SK-N-SH (cell line): Measurements from ENCODE around the gene OR51V1. TPM values are rescaled to one million over a fixed set of nuclear protein-coding genes. Genes with fewer than 3 reads are reported as not detected.

Experiments used
- CTCF ChIA-PET: fragments of 300-600, 350-600 bp; formaldehyde crosslinking; extraction: SDS; loops from one replicate; lab custom pipeline; 2021; lab: Yijun Ruan, JAX
- POLR2A ChIA-PET: fragments of 350-600 bp; sonication (Branson Sonifier 250); formaldehyde crosslinking; extraction: SDS; loops from one replicate; lab custom pipeline; 2020; ENCODE audit warnings: antibody characterized with exemption, inconsistent platforms; lab: Yijun Ruan, JAX
- DNase-seq: peaks from one replicate; pipeline ENCODE4 v3.0.0; 2012
- H2AFZ ChIP-seq: fragments of 200-600 bp; sonication (generic); 2 replicates; pipeline ENCODE4 v1.8.1; 2016; ENCODE audit warnings: antibody characterized with exemption, mild to moderate bottlenecking, low read depth
- H3F3A ChIP-seq: fragments of 200-600 bp; sonication (generic); replicated peaks from 2 replicates; pipeline ENCODE3; 2016; ENCODE audit warnings: antibody characterized with exemption, mild to moderate bottlenecking; ENCODE audit not compliant: insufficient read depth
- H3K27ac ChIP-seq, 2 experiments: fragments of 200-500 bp in 1 of 2; fragments of 200-600 bp in 1 of 2; sonication (Bioruptor generic) in 1 of 2; sonication (generic), shearing (Covaris generic) in 1 of 2; 2 replicates each; pipeline versions ENCODE4 v1.5.1 to v1.6.1; 2014 to 2016; ENCODE audit warnings: low read depth in 2 of 2, inconsistent platforms in 1 of 2, low read length in 1 of 2, mild to moderate bottlenecking in 1 of 2, mixed read lengths in 1 of 2
- H3K27me3 ChIP-seq: fragments of 200-600 bp; sonication (generic), shearing (Covaris generic); 2 replicates; pipeline ENCODE4 v1.6.1; 2016; ENCODE audit warnings: mixed run types; ENCODE audit not compliant: insufficient read depth
- H3K36me3 ChIP-seq, 2 experiments: fragments of 200-500 bp in 1 of 2; fragments of 200-600 bp in 1 of 2; sonication (Bioruptor generic) in 1 of 2; sonication (generic) in 1 of 2; replicated peaks in 1 of 2; 2 replicates each; pipeline versions ENCODE3 to v1.5.1; 2014 to 2016; ENCODE audit warnings: low read length in 1 of 2, mild to moderate bottlenecking in 1 of 2; ENCODE audit not compliant: insufficient read depth in 2 of 2, control insufficient read depth in 1 of 2
- H3K4me1 ChIP-seq, 2 experiments: fragments of 200-500 bp in 1 of 2; fragments of 200-600 bp in 1 of 2; sonication (Bioruptor generic) in 1 of 2; sonication (generic), shearing (Covaris generic) in 1 of 2; 2 replicates each; pipeline versions ENCODE4 v1.5.1 to v1.6.1; 2014 to 2016; ENCODE audit warnings: low read depth in 1 of 2, low read length in 1 of 2, mixed run types in 1 of 2; ENCODE audit not compliant: insufficient read depth in 2 of 2, control insufficient read depth in 1 of 2
- H3K4me2 ChIP-seq: fragments of 200-600 bp; sonication (generic), shearing (Covaris generic); 2 replicates; pipeline ENCODE4 v1.6.1; 2017; ENCODE audit warnings: mixed run types
- H3K4me3 ChIP-seq, 2 experiments: fragments of 200-500 bp in 1 of 2; fragments of 200-600 bp in 1 of 2; sonication (Bioruptor generic) in 1 of 2; sonication (generic), shearing (Covaris generic) in 1 of 2; 2 replicates each; pipeline versions ENCODE4 v1.5.1 to v1.8.1; 2014 to 2016; ENCODE audit warnings: low read depth in 2 of 2, inconsistent platforms in 1 of 2, low read length in 1 of 2, mild to moderate bottlenecking in 1 of 2, mixed read lengths in 1 of 2, moderate library complexity in 1 of 2
- H3K79me2 ChIP-seq: fragments of 200-600 bp; sonication (generic); 2 replicates; pipeline ENCODE4 v1.8.1; 2017; ENCODE audit warnings: mild to moderate bottlenecking; ENCODE audit not compliant: insufficient read depth
- H3K9ac ChIP-seq: fragments of 200-600 bp; sonication (generic); 2 replicates; pipeline ENCODE4 v1.6.1; 2017; ENCODE audit warnings: mixed run types
- H3K9me2 ChIP-seq: fragments of 200-600 bp; sonication (generic); 2 replicates; pipeline ENCODE4 v1.6.1; 2017; ENCODE audit warnings: mixed run types
- H3K9me3 ChIP-seq: fragments of 200-600 bp; sonication (generic); 2 replicates; pipeline ENCODE4 v1.6.1; 2017; ENCODE audit warnings: mixed run types, mild to moderate bottlenecking, moderate library complexity
- H4K20me1 ChIP-seq: fragments of 200-600 bp; sonication (generic); 2 replicates; pipeline ENCODE4 v1.6.1; 2017; ENCODE audit warnings: mild to moderate bottlenecking, mixed run types; ENCODE audit not compliant: insufficient read depth
- CHD2 ChIP-seq: fragments of 150-350 bp; IDR thresholded peaks from 2 replicates; pipeline ENCODE4 v1.6.1; 2018; ENCODE audit warnings: low read length; ENCODE audit not compliant: partially characterized antibody
- CTCF ChIP-seq: fragments of 200-600 bp; sonication (generic); IDR thresholded peaks from 2 replicates; pipeline ENCODE4 v1.6.1; 2017; ENCODE audit warnings: antibody characterized with exemption, mild to moderate bottlenecking, moderate library complexity
- FOSL2 ChIP-seq: IDR thresholded peaks from 2 replicates; pipeline ENCODE4 v1.4.0; 2012; ENCODE audit warnings: low read depth, mild to moderate bottlenecking, moderate library complexity, borderline replicate concordance
- FOXJ3 ChIP-seq: sonication (generic); formaldehyde crosslinking; IDR thresholded peaks from 2 replicates; pipeline ENCODE4 v1.5.1; 2020; ENCODE audit warnings: mild to moderate bottlenecking, missing genetic modification reagents
- GATA2 ChIP-seq: sonication (generic); formaldehyde crosslinking; IDR thresholded peaks from 2 replicates; pipeline ENCODE4 v1.5.0; 2020; ENCODE audit warnings: mild to moderate bottlenecking, missing genetic modification reagents
- IRF3 ChIP-seq: fragments of 150-350 bp; IDR thresholded peaks from 2 replicates; pipeline ENCODE4 v1.6.1; 2016; ENCODE audit warnings: mild to moderate bottlenecking, low read depth, low read length
- JUND ChIP-seq: IDR thresholded peaks from 2 replicates; pipeline ENCODE4 v1.4.0; 2012
- MXI1 ChIP-seq: IDR thresholded peaks from 2 replicates; pipeline ENCODE4 v1.6.1; 2012; ENCODE audit warnings: mild to moderate bottlenecking, low read depth, low read length, improper control_type of control experiment
- NFIC ChIP-seq: IDR thresholded peaks from 2 replicates; pipeline ENCODE4 v1.4.0; 2012; ENCODE audit warnings: borderline replicate concordance
- NRF1 ChIP-seq: IDR thresholded peaks from 2 replicates; pipeline ENCODE4 v1.6.1; 2012; ENCODE audit warnings: low read depth, mild to moderate bottlenecking, low read length
- POLR2AphosphoS5 ChIP-seq: IDR thresholded peaks from 2 replicates; pipeline ENCODE4 v1.6.1; 2012; ENCODE audit warnings: low read depth, low read length
- REST ChIP-seq: IDR thresholded peaks from 2 replicates; pipeline ENCODE4 v1.6.1; 2012; ENCODE audit warnings: mild to moderate bottlenecking, low read depth, low read length, moderate library complexity
- RXRA ChIP-seq: IDR thresholded peaks from 2 replicates; pipeline ENCODE4 v1.4.0; 2012; ENCODE audit warnings: low read depth, mild to moderate bottlenecking, borderline replicate concordance
- SMC3 ChIP-seq: IDR thresholded peaks from 2 replicates; pipeline ENCODE4 v1.6.1; 2012; ENCODE audit warnings: low read depth, low read length, improper control_type of control experiment
- TAF1 ChIP-seq: IDR thresholded peaks from 2 replicates; pipeline ENCODE4 v1.6.1; 2012; ENCODE audit warnings: low read depth, mild to moderate bottlenecking, low read length, moderate library complexity, borderline replicate concordance
- TCF12 ChIP-seq: IDR thresholded peaks from 2 replicates; pipeline ENCODE4 v1.4.0; 2012
- TEAD4 ChIP-seq: IDR thresholded peaks from 2 replicates; pipeline ENCODE4 v1.4.0; 2012; ENCODE audit warnings: mild to moderate bottlenecking, borderline replicate concordance; ENCODE audit not compliant: insufficient read depth
- USF1 ChIP-seq: IDR thresholded peaks from 2 replicates; pipeline ENCODE4 v1.4.0; 2012; ENCODE audit warnings: low read depth, borderline replicate concordance
- USF2 ChIP-seq: fragments of 150-350 bp; IDR thresholded peaks from 2 replicates; pipeline ENCODE4 v1.6.1; 2017; ENCODE audit warnings: antibody characterized with exemption, low read length, low read depth, borderline replicate concordance
- YY1 ChIP-seq: IDR thresholded peaks from 2 replicates; pipeline ENCODE4 v1.4.0; 2012; ENCODE audit warnings: low read depth, mild to moderate bottlenecking
- WGBS: methylation state at CpG from one replicate; pipeline ENCODE4 v1.1.6; 2017; ENCODE audit warnings: low lambda C conversion rate; 5-methylcytosine and 5-hydroxymethylcytosine counted together
- polyA plus RNA-seq, 3 experiments: library from polyadenylated mRNA; depleted of rRNA; stranded (reverse); fragments of >200 nt; gene quantifications; 2 replicates each; pipeline ENCODE4 v1.2.3, GENCODE V29; 2012

Gene OR51V1
- polyA plus RNA-seq, 1 of the 3 experiments (the other 2 are of a cell fraction): not detected

GRCh38 chr11:5174934-5175333, 25.5 kb downstream of the OR51V1 start:
- H3K4me2 ChIP-seq: no peak overlapping the region
- H3K9ac ChIP-seq: no peak overlapping the region
- ChIA-PET CTCF (no interaction called here), POLR2A (no interaction called here)
- H3K4me3 ChIP-seq: no peak overlapping the region
- no peaks in the 10 kb centered on the region for H4K20me1 ChIP-seq
- no peak overlapping the region for H2AFZ ChIP-seq
- H3K27me3 ChIP-seq: no peaks in the 10 kb centered on the region; the same call in 1 of the 2 replicates
- no peaks in the 10 kb centered on the region for H3K36me3 ChIP-seq
- 8% methylated on average over 7 of the region's 7 CpGs for WGBS
- DNase-seq: no peak
- H3K4me1 ChIP-seq: no peaks in the 10 kb centered on the region
- H3K27ac ChIP-seq: no peak overlapping the region
- H3K9me2 ChIP-seq: no peaks in the 10 kb centered on the region
- H3K9me3 ChIP-seq: no peaks in the 10 kb centered on the region
- no peaks in the 10 kb centered on the region for H3F3A ChIP-seq
- TF ChIP-seq FOSL2 (no peak), JUND (no peak), REST (no peak), NRF1 (no peak), RXRA (no peak), TCF12 (no peak), MXI1 (no peak), USF1 (no peak), TEAD4 (no peak), FOXJ3 (CRISPR knock-in tag) (no peak), TAF1 (no peak), USF2 (no peak), CHD2 (no peak), YY1 (no peak), NFIC (no peak), GATA2 (CRISPR knock-in tag) (no peak), CTCF (no peak), IRF3 (no peak), SMC3 (no peak), POLR2AphosphoS5 (no peak)
- H3K79me2 ChIP-seq: no peaks in the 10 kb centered on the region
